Erythroblast (primary cell): ENCODE data around the gene GNAI1.

ENCODE experiments used
- GATA1 ChIP-seq: IDR thresholded peaks from 2 replicates; pipeline ENCODE4 v1.6.1; 2011; ENCODE audit warnings: low read depth, mild to moderate bottlenecking, control low read depth, low read length, moderate library complexity
- POLR2A ChIP-seq: IDR thresholded peaks from 2 replicates; pipeline ENCODE4 v1.6.1; 2011; ENCODE audit warnings: mild to moderate bottlenecking, low read length

DNA sequence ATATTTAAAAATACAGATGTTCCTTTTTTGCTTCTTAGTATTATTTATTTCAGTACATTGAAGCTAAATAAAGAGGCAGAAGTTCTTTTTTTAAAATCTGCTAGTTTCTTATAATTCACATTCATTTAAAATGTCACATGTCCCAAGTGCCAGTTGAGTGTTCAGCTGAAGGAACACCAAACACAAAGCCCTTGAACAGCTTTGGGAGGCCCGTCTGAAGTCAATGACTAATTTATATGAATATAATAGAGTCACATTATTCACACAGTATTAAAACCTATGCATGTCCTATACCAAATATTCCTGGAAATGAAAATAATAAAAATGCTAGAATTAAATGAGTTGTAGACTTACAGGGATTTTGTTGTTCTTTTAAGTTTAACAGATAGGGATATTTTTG is 70.3 kb downstream of the GNAI1 start:
- no peak for TF ChIP-seq POLR2A
- TF ChIP-seq GATA1 = no peak
